ENCODE data around the gene VPS13D.

The VPS13D gene

DNA sequence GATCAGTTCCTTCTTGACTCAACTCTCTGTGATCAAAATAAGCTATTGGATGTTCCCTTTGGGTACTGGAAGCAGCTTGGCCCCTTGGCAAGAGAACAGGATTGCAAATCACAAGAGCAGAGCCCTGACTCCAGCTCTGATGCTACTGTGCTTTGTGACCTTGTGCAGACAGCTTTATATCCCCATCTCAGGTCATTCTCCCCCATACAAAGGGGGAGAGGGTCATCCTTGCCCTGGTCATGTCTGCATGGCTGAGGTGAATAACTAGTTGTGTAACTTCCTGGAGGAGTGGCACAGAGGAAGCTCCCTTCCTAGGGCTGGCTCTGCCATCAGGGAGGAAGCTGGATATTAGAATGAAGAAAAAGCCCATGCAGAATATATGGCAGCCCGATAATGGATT lies 245.3 kb downstream of the VPS13D start:
- DNase-seq = no peak

DNA sequence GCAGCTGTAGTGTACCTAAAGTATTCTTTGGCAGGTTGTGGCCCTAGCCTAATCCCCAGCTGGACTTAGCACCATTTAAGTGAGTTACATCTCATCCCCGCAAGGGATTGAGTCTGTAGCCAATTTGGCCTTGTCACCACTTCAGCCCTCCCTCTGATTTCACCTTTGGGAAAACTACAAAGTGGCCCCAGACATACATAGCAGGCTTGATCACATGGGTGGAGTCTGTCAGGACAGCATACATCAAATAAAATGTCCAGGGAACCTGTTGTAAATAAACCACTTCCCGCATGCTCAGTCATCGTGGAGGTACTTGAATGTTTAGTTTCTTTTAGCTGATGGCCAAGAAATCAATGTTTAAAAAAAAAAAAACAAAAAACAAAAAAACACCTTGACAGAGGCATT lies 245.7 kb downstream of the VPS13D start:
- DNase-seq = no peak

DNA sequence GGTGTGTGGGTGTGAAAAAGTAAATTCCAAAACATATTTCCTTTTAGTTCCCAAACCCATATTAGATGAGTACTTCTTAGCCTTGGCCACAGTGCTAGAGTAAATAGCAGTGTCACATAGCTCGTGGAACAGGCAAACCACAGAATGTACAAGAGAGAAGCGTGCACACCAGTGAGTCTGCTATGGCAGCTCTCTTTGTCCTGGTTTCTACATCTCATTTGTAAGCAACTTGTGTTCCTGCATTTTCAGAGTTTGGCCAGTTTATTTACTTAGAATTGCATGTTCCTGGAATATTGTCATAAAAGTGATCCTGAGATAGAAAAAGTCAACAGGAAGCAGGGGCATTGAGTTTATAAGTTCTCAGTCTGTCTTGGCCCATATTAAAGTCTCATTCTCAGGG lies 246.1 kb downstream of the VPS13D start:
- no peak for DNase-seq

DNA sequence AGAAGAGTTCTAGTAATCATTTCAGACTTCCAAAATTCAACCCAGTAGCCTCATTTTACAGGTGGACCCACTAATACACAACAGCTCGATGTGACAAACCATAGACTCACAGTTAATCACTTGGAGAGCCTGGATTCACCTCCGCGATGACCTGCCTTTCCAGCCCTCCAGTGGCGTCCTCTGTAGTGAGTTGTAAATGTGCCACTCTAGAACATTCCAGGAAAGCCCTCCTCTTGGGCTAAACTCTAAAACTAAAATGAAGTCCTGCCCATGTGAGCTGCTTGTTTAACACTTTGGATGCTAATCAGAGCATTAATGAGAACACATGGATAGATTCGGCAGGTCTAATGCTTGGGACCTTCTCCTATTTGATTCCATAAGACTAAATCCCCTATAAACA lies 247.5 kb downstream of the VPS13D start:
- DNase-seq = no peak

DNA sequence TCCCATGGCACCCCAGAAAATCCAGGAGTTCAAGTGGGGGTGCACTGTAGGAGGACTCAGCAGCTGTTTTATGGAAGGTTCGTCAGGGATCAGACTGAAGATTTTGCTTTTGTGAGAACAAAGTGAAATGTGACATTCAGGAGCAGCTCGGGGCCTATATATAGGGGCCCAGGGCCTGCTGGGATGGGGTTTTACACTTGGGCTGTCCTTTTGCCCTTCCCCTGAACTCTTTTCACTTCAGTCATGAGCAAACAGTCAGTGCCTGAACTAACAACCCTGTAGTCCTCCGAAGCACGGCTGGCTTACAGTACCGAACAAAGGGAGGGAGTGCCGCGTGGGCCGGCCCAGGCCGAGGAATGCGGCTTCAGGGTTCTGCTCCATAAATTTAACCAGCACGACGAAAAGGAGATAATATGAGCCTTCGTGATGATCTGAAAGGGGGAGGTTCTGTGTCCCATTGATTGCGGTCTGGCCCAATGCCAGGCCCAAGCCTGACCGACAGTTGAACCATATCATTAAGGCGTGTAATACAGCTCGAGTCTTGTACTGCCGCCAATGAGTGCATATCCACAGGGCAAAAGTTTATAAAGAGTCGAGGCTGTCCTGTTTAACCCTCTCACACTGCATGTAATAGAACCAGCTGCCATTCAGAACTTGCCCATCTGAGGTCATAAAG lies 248.2 kb downstream of the VPS13D start:
- DNase-seq = no peak

DNA sequence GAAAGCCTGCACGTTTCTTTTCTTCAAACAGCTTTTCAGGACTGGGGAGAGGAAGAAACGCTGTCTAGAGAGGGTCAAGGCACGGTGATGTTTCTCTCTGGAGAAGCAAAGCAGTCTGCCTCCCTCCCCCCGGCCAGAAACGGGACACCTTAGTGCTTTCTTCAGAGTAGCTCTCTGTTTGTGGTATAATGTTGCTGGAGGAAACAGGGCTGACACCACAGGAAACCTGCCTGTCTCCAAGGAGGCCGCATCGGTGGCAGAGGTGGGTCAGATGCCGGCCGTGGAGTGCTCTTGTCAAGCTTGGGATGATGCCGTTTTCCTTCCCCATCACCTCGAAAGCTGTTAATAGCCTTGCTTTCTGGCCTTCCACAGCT lies 248.8 kb downstream of the VPS13D start:
- no peak for DNase-seq

DNA sequence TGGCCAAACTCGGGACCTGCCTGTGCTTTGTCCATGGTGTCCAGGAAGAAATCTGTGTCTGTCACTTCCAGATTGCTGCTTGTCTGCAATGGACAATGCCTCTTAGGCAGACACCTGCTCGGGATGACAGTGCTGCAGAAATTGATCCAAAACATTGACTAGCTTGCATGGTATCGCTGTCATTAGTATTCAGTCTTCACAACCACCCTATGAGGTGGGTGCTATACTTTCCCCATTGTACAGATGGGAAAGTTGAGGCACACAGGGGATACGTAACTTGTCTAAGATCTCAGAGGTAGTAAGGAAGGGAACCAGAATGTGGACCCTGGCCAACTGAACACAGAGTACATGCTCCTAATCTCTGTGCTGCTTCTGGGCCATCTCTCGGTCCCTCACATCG lies 249.5 kb downstream of the VPS13D start:
- no peak for DNase-seq

DNA sequence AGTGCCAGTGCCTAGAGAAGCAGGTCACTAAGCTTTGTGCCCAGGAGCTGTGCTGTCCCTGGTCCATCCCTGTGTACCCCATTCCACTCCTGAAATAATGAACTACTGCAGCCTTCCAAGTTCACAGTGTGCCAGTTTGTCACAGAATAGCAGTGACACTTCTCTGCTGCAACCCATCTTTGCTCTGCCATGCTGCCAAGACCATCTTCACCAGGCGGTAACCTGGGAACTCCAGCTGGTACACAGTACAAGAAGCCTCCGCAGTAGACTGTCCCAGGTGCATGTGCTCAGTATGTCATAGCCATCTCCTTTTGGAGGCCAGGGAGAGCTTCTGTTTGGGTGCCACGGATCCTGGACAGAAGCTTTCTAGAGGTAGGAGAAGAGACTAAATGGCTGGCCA lies 250.2 kb downstream of the VPS13D start:
- DNase-seq = no peak

DNA sequence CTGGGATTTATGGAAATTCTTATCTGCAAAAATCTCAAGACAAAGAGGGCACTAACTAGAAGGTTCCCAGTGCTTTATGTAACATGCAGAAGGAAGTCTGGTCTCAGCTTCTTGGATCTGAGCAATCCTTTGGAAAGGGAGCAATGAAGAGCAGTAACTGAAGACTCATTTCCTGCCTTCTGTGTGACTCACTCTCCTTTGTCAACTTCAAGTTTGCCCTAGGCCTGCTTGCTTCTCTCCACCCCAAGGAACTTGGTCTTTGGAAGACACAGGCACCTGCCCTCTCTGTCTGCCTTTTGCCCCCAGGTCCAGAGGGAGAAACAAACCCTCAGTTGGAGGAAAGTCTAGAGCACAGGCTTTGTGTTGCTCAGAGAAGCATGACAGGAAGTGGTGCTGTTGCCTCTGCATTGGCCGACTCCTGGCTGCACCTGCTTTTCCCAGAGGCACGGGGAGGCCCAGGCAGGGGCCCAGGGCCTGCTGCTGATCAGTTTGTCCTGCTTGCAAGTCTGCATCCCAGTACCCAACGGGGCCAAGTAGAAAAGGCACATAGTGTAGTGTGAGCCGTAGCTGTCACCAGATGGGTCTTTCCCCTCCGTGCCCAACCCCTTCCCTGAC lies 251.0 kb downstream of the VPS13D start:
- DNase-seq = no peak

DNA sequence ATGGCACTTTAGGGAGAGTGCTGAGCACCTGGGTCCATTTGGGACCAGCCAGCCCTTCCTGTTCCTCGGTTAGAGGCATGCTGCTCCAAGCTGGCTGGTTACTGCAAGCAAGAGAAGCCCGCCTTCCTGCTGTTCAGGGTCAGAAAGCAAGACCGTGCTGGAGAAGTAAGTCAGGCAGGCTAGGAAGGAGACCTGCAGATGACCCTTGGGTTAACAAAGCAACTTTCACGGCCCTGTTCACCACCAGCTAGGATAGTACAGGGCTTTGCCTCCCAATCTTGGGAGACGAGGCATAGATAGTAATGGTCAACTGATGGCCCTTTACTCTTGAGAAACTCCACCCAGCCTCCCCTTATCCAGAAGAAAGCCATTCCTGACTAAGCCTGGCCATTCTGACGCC lies 252.1 kb downstream of the VPS13D start:
- DNase-seq = no peak

DNA sequence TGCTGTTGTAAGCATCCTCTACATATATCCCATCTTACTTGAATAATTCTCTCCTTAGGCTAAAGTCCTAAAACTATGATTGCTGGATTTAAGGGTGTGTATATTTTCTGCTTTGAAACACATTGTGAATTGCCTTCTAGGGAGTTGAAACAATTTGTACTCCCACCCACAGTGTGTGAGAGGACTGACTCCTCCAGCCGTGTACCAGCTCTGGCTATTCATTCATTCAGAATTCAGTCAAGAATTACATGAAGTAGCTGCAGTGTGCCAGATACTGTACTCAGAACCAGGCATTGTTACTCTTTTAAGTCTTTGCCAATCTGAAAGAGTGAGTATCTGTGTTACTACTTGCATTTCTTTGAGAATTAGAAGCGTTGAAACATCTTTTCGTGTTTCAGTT lies 253.2 kb downstream of the VPS13D start:
- no peak for DNase-seq

DNA sequence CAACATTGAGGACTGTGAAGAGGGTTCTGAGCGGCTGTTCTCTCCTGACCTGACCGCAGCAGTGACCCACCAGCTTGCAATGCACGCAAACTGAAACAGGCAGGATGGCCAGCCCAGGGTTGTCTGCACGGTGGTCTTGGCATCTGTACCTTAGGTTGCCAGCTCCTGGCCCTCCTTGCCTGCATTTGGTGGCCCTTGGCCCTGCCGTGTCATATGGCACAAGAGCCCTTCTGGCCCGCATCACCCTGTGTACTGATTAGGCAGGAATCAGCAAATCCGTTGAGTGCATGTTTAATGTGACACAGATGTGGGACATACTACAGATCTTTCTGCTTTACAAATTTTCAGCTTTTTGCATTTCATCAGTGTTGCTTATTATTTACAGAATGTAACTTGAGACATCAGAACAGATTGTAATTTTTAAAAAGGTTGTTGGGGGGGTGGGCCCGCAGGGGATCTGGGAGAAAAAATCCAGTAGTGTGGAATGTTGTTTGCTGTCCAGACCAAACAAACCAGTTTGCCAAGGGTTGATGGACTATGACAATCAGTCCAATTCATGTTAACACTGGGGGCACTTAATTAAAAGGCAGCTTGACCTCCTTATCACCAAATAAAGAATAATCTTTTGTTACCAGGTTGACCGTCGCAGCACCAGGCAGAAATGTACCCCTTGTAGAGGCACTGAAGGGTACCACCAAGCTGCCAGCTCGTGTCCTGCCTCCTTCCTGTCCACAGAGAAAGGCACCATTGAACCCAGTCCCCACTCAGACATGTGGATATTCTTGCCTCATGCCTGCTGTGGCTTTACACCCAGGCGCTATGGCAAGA lies 255.6 kb downstream of the VPS13D start:
- no peak for DNase-seq

DNA sequence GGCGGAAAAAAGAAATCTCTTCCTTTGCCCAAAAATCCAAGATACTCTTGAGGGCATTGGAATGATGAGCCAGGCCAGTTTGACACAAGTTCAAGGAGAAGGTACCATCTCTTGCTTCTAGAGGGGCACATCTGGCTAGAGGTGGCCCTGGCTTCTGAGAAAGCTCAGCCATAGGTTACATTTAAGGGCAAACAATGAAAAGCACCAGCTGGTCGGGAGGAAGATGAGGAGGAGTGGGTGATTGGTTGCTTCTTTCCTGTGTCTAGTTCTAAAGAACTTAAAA lies 256.2 kb downstream of the VPS13D start:
- DNase-seq = no peak

DNA sequence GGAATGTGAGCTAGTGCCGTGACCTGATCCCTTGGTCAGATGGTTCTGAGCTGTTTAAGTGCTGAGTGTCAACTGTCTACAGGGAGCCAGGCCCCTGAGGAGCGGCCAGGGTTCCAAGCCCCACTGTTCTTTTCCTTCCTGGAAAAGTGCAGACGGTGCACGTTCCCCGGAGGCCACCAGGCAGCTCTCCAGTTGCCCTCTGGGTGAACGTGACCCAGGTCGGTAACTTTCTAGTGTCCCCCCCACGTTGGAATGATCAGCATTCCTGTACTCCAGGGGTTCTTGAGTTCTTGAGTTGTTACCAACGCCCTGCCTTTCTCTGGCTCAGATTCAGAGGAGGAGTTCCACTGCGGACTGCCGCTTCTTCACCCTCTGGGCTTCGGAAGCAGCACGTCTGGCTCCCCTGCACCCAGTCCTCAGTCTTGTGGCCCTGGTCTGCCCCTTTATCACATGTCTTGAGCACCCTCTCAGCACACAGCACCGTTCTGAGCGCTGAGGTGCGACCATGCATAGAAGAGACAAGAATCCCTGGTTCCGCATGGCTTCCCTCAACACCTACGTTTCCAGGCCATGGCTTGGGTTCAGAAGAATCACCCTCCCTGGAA lies 256.7 kb downstream of the VPS13D start:
- DNase-seq = no peak

DNA sequence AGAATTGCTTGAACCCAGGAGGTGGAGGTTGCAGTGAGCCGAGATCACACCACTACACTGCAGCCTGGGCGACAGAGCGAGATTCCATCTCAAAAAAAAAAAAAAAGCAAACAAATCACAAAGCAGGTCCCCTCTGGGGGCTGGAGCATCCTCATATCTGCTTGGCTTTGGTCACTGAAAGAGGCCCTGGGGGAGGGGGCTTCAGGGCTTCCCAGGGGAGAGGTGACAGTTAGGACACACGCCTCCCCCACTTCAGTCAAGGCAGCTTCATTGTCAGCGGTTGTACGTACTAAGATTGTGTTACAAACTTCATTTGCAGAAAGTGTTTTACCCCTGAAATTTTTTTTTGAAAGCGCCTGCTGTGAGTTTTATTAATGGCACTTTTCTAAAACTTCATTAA lies 257.7 kb downstream of the VPS13D start:
- no peak for DNase-seq

DNA sequence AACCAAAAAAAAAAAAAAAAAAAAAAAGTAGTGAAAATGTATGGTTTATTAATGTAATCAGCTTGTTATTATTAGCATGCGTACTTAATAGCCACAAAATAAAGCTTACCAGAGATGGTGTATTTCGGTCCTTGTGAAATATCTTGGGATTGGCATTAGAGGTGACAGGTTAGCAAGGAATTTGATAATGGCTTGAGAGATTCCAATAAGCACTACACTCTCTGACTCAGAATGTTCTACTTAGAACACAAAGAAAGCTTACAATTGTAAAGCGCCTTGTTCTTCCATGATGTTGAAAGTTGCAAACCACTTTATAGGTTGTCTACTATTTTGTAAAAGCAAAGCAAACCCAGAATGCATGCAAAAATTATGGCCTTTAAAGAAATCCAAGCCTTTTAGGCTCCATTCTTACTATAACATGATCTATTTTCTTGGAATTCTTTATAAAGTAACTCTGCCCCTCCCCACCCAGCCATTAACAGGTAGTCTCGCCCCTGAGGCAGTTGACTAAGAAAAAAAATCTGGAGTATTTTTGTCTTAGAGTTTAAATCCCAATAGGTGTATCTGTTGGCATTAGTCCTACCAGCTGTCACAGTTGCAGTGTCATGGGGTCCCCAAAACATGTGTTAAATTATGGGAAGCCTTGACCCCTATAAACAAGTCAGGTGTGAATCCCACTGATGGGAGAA lies 259.0 kb downstream of the VPS13D start:
- no peak for DNase-seq

DNA sequence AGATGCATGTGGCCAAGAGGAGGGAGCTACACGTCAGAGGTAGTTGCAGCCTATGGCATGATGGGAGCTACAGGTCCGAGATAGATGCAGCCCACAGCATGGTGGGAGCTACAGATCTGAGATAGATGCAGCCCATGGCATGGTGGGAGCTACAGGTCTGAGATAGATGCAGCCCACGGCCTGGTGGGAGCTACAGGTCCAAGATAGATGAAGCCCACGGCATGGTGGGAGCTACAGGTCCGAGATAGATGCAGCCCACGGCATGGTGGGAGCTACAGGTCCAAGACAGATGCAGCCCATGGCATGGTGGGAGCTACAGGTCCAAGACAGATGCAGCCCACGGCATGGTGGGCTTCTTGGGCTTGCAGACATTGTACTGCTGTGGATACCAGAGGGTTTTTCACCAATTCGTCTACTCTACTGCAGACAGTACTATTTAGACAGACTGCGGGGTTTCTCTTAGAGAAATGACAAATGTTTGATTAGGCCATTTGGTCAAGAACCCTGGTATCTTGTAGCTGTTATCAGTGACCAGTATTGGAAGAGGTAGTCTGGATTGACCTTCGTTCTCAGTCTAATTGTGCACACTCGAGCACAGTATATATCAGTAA lies 260.8 kb downstream of the VPS13D start:
- DNase-seq = no peak

DNA sequence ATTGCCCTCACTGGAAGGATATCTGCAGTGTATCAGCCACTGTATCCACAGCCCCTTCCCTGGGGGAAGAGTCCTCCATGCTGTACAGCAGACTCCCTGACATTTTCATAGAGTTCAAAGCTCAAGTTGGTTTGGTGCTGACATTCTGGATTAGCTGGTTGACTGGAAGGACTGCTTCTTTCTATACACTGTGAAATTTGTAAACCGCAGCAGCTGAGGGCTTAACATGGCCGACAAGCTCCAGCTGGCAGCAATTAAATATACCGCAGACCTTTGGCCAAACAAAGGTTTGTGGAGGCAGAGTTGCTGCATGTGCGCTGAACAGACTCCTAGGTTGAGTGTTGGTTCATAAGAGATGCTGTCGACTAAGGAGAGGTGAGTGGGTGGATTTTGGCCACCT lies 261.8 kb downstream of the VPS13D start:
- no peak for DNase-seq

DNA sequence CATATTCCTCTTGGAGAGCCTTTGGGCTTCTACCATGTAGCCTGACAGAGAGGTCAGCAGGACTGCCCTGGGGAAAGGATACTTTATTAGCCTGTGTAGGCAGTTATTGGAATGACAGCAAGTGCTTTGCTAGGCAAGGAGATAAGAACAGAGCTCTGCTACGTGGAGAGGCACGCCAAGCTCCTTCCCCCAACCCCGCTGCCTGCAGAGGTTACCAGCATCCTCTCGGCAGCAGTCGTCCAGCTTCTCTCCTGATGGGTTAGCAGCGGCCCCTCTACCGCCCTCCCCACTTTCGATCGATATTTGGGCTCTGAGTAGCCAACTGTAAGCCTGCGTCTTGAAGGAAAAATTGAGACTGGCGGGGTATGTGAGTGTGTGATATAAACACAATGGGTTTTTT lies 265.9 kb downstream of the VPS13D start:
- no peak for DNase-seq

DNA sequence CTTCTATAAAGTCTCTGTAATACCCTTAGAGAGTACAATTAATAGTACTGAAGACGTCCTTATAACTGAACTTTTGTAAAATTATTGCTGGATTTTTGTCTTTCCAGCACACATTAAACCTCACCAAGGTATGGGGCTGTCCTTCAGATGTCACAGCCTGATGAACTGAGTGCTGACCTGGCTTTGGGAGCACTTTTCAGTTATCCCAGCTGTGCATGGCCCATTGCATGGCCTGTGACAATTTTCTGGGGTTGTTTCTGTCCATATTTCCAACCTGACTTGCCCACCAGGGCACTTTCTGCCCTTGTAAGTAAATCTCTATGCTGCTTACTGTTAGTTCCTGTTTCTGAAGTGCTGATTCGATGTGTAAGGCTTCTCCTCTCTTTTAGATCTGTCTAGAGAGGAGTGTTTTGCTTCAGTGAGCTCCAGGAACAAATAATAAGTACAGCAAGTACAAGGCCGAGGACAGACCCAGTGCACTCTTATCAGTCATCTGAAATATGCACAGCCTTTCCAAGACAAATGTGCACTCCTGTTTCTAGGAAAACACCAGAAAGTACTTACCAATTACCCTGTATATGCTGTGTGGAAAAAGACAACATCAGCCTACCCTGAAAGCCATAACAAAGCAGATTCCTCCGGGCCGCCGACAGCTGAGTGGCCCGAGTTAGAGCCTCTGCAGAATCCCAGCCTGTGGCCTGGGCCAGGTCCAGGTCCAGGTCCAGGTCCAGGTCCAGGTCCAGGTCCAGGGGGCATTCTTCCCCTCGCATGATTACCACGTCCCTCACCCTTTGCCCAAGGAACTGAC lies 266.5 kb downstream of the VPS13D start:
- no peak for DNase-seq

DNA sequence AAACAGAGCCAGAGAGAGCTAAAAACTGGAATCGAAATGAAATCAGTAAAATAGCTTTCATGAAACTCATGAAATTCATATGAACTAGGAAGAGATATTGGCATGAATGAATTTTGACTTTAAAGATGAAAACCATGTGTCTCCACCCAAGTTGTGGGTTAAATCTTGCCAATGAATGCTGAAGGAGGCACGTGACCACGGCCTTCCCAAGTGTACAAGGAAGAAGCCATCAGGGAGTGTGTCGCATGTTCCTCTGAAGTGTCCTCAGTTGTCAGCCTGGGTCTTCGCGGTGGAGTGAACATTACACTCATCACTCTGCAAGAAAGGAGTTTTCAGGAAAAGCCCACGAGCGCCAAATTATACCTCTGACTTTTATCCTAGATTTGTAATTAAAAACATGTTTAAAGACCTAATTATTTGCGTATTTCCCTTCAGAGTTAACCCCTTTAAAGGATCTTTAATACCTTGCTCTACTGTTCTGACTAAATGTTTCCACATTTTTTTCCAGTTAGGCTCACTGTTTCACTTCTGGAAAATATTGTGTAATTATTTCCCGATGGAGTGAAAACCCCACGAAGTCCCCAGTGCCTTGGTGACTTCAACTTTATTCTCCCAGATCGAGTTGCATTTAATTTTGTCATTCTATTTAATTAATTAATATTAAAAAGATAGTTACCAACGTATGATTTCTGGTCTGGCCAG lies 269.9 kb downstream of the VPS13D start:
- no peak for DNase-seq

DNA sequence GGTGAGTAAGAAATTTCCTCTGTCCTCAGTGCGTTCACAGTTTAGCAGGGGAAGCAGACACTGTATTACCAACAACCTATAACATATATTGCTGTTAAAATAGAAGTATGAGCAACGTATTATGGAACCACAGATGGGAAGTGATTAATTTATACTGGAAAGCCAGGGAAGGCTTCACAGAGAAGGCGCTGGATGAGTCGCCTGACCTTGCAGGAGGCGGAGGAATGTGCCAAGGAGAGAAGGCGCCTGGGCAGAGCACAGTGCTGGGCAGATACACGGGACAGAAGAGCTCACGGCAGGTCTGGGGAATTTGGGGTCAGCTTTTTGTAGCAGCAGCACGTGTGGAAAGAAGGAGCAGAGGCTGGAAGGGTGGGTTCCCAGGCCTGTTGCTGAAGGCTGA lies 271.8 kb downstream of the VPS13D start:
- no peak for DNase-seq
